Measurements from ENCODE around the gene DNAJC2.
"Not testable (repeated sequence)": the region's sequence is repeated elsewhere in the genome, so short reads cannot be mapped to it uniquely, and the experiment has no call there.

DNA sequence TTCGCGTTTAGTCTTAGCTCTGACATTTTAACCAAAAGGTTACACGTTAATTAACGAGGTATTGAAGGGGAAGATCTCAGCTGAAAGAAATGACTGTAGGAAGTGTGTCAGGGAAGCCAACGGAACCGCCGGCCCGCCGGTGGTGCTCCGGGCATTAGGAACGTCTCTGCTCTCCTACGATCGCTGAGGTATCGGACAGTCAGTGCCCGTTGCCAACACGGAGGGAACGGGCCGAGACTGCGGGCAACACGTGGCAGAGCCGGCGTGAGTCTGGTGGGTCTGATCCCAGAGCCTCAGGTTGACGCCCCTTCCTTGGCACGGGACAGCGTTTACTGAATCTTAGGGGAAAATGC is 63.8 kb downstream of the DNAJC2 start:
- TF ChIP-seq POLR2A (IDR thresholded peaks at IDR 0.05) = not testable (repeated sequence)
- TF ChIP-seq, protein P1, sequence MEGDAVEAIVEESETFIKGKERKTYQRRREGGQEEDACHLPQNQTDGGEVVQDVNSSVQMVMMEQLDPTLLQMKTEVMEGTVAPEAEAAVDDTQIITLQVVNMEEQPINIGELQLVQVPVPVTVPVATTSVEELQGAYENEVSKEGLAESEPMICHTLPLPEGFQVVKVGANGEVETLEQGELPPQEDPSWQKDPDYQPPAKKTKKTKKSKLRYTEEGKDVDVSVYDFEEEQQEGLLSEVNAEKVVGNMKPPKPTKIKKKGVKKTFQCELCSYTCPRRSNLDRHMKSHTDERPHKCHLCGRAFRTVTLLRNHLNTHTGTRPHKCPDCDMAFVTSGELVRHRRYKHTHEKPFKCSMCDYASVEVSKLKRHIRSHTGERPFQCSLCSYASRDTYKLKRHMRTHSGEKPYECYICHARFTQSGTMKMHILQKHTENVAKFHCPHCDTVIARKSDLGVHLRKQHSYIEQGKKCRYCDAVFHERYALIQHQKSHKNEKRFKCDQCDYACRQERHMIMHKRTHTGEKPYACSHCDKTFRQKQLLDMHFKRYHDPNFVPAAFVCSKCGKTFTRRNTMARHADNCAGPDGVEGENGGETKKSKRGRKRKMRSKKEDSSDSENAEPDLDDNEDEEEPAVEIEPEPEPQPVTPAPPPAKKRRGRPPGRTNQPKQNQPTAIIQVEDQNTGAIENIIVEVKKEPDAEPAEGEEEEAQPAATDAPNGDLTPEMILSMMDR (IDR thresholded peaks at IDR 0.05) = not testable (repeated sequence)

All from thyroid gland (tissue), 4 donors.